Spleen (tissue), 3 donors: ENCODE results near the gene FLVCR2.

Experiments used
- POLR2A ChIP-seq, 3 donors: fragments of 450-650 bp; IDR thresholded peaks; one replicate each; pipeline ENCODE4 v1.5.1; 2017; ENCODE audit warnings: antibody characterized with exemption in 3 of 3, mild to moderate bottlenecking in 1 of 3
- POLR2AphosphoS5 ChIP-seq, 3 donors: sonication (generic); formaldehyde crosslinking; IDR thresholded peaks; one replicate each; pipeline ENCODE4 v1.5.1; 2017; ENCODE audit warnings: antibody characterized with exemption in 3 of 3

DNA sequence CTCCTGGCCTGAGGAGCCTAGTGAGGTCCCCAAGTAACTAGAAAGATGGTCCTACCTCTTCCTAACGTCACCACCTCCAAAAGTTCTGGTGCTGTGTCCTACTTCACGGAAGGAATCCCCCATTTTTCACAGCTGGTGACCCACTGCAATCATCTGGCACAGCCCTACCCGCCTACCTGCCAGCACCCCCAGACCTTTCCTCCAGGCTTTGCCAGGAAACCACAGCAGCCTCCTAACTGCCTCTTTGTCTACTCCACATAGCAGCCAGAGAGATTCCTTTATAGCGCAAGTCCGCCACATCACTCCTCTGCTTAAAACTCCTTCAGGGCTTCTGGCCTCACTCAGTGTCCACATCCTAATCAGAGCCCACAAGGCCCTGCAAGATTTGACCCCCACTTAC lies 13.4 kb upstream of the FLVCR2 start:
- TF ChIP-seq POLR2A (IDR thresholded peaks at IDR 0.05): no peak
- no peak for TF ChIP-seq POLR2AphosphoS5 (IDR thresholded peaks at IDR 0.05)
